SK-N-SH (cell line): ENCODE measurements around the gene SASH1. TPM values are rescaled to one million over a fixed set of nuclear protein-coding genes. Genes with fewer than 3 reads are reported as not detected.

Source experiments
- CTCF ChIA-PET: fragments of 300-600, 350-600 bp; formaldehyde crosslinking; extraction: SDS; loops from one replicate; lab custom pipeline; 2021; lab: Yijun Ruan, JAX
- POLR2A ChIA-PET: fragments of 350-600 bp; sonication (Branson Sonifier 250); formaldehyde crosslinking; extraction: SDS; loops from one replicate; lab custom pipeline; 2020; ENCODE audit warnings: antibody characterized with exemption, inconsistent platforms; lab: Yijun Ruan, JAX
- DNase-seq: peaks from one replicate; pipeline ENCODE4 v3.0.0; 2012
- H2AFZ ChIP-seq: fragments of 200-600 bp; sonication (generic); 2 replicates; pipeline ENCODE4 v1.8.1; 2016; ENCODE audit warnings: antibody characterized with exemption, mild to moderate bottlenecking, low read depth
- H3F3A ChIP-seq: fragments of 200-600 bp; sonication (generic); replicated peaks from 2 replicates; pipeline ENCODE3; 2016; ENCODE audit warnings: antibody characterized with exemption, mild to moderate bottlenecking; ENCODE audit not compliant: insufficient read depth
- H3K27ac ChIP-seq, 2 experiments: fragments of 200-500 bp in 1 of 2; fragments of 200-600 bp in 1 of 2; sonication (Bioruptor generic) in 1 of 2; sonication (generic), shearing (Covaris generic) in 1 of 2; 2 replicates each; pipeline versions ENCODE4 v1.5.1 to v1.6.1; 2014 to 2016; ENCODE audit warnings: low read depth in 2 of 2, inconsistent platforms in 1 of 2, low read length in 1 of 2, mild to moderate bottlenecking in 1 of 2, mixed read lengths in 1 of 2
- H3K27me3 ChIP-seq: fragments of 200-600 bp; sonication (generic), shearing (Covaris generic); 2 replicates; pipeline ENCODE4 v1.6.1; 2016; ENCODE audit warnings: mixed run types; ENCODE audit not compliant: insufficient read depth
- H3K36me3 ChIP-seq, 2 experiments: fragments of 200-500 bp in 1 of 2; fragments of 200-600 bp in 1 of 2; sonication (Bioruptor generic) in 1 of 2; sonication (generic) in 1 of 2; replicated peaks in 1 of 2; 2 replicates each; pipeline versions ENCODE3 to v1.5.1; 2014 to 2016; ENCODE audit warnings: low read length in 1 of 2, mild to moderate bottlenecking in 1 of 2; ENCODE audit not compliant: insufficient read depth in 2 of 2, control insufficient read depth in 1 of 2
- H3K4me1 ChIP-seq, 2 experiments: fragments of 200-500 bp in 1 of 2; fragments of 200-600 bp in 1 of 2; sonication (Bioruptor generic) in 1 of 2; sonication (generic), shearing (Covaris generic) in 1 of 2; 2 replicates each; pipeline versions ENCODE4 v1.5.1 to v1.6.1; 2014 to 2016; ENCODE audit warnings: low read depth in 1 of 2, low read length in 1 of 2, mixed run types in 1 of 2; ENCODE audit not compliant: insufficient read depth in 2 of 2, control insufficient read depth in 1 of 2
- H3K4me2 ChIP-seq: fragments of 200-600 bp; sonication (generic), shearing (Covaris generic); 2 replicates; pipeline ENCODE4 v1.6.1; 2017; ENCODE audit warnings: mixed run types
- H3K4me3 ChIP-seq, 2 experiments: fragments of 200-500 bp in 1 of 2; fragments of 200-600 bp in 1 of 2; sonication (Bioruptor generic) in 1 of 2; sonication (generic), shearing (Covaris generic) in 1 of 2; 2 replicates each; pipeline versions ENCODE4 v1.5.1 to v1.8.1; 2014 to 2016; ENCODE audit warnings: low read depth in 2 of 2, inconsistent platforms in 1 of 2, low read length in 1 of 2, mild to moderate bottlenecking in 1 of 2, mixed read lengths in 1 of 2, moderate library complexity in 1 of 2
- H3K79me2 ChIP-seq: fragments of 200-600 bp; sonication (generic); 2 replicates; pipeline ENCODE4 v1.8.1; 2017; ENCODE audit warnings: mild to moderate bottlenecking; ENCODE audit not compliant: insufficient read depth
- H3K9ac ChIP-seq: fragments of 200-600 bp; sonication (generic); 2 replicates; pipeline ENCODE4 v1.6.1; 2017; ENCODE audit warnings: mixed run types
- H3K9me2 ChIP-seq: fragments of 200-600 bp; sonication (generic); 2 replicates; pipeline ENCODE4 v1.6.1; 2017; ENCODE audit warnings: mixed run types
- H3K9me3 ChIP-seq: fragments of 200-600 bp; sonication (generic); 2 replicates; pipeline ENCODE4 v1.6.1; 2017; ENCODE audit warnings: mixed run types, mild to moderate bottlenecking, moderate library complexity
- H4K20me1 ChIP-seq: fragments of 200-600 bp; sonication (generic); 2 replicates; pipeline ENCODE4 v1.6.1; 2017; ENCODE audit warnings: mild to moderate bottlenecking, mixed run types; ENCODE audit not compliant: insufficient read depth
- CTCF ChIP-seq: fragments of 200-600 bp; sonication (generic); IDR thresholded peaks from 2 replicates; pipeline ENCODE4 v1.6.1; 2017; ENCODE audit warnings: antibody characterized with exemption, mild to moderate bottlenecking, moderate library complexity
- MAX ChIP-seq: IDR thresholded peaks from 2 replicates; pipeline ENCODE4 v1.4.0; 2012; ENCODE audit warnings: low read depth
- REST ChIP-seq: IDR thresholded peaks from 2 replicates; pipeline ENCODE4 v1.6.1; 2012; ENCODE audit warnings: mild to moderate bottlenecking, low read depth, low read length, moderate library complexity
- RFX5 ChIP-seq: IDR thresholded peaks from 2 replicates; pipeline ENCODE4 v1.6.1; 2012; ENCODE audit warnings: mild to moderate bottlenecking, improper control_type of control experiment, low read length
- TEAD4 ChIP-seq: IDR thresholded peaks from 2 replicates; pipeline ENCODE4 v1.4.0; 2012; ENCODE audit warnings: mild to moderate bottlenecking, borderline replicate concordance; ENCODE audit not compliant: insufficient read depth
- USF2 ChIP-seq: fragments of 150-350 bp; IDR thresholded peaks from 2 replicates; pipeline ENCODE4 v1.6.1; 2017; ENCODE audit warnings: antibody characterized with exemption, low read length, low read depth, borderline replicate concordance
- WGBS: methylation state at CpG from one replicate; pipeline ENCODE4 v1.1.6; 2017; ENCODE audit warnings: low lambda C conversion rate; 5-methylcytosine and 5-hydroxymethylcytosine counted together
- polyA plus RNA-seq, 3 experiments: library from polyadenylated mRNA; depleted of rRNA; stranded (reverse); fragments of >200 nt; gene quantifications; 2 replicates each; pipeline ENCODE4 v1.2.3, GENCODE V29; 2012

The SASH1 gene
- polyA plus RNA-seq, 1 of the 3 experiments (the other 2 are of a cell fraction): 19.8 TPM

- TF ChIP-seq REST (no peak), TEAD4 (no peak), MAX (no peak), CTCF (no peak)
- TF ChIP-seq, all 33 proteins: peak for 0
These were observed 2.9 kb downstream of the SASH1 start (continued) for GRCh38 chr6:148345578-148345977.

GRCh38 chr6:148346681-148347440 is 4.2 kb downstream of the SASH1 start:
- Histone ChIP-seq H3K36me3 (no peaks in the 10 kb centered on the region), H3K4me1 (peaks cover 0 to 9% of the 10 kb centered on the region in 2 experiments; a peak in 1 of 4 replicates), H3K9ac (no peak overlapping the region), H3K4me2 (no peak overlapping the region), H3K27me3 (no peaks in the 10 kb centered on the region), H3K9me3 (no peaks in the 10 kb centered on the region), H3K4me3 (no peak overlapping the region), H3K9me2 (no peaks in the 10 kb centered on the region), H2AFZ (no peak overlapping the region), H3K79me2 (peaks cover 90% of the 10 kb centered on the region), H3F3A (peaks cover 19% of the 10 kb centered on the region), H4K20me1 (no peaks in the 10 kb centered on the region), H3K27ac (no peak overlapping the region)
- ChIA-PET POLR2A (no interaction called here), CTCF (no interaction called here)
- DNase-seq: no peak
- no peak for TF ChIP-seq RFX5
- no peak for TF ChIP-seq USF2
- 63% methylated on average over 6 of the region's 6 CpGs for WGBS
